Neuron (in vitro differentiated cells): ENCODE measurements around the gene DYNLL2.
"Not testable (repeated sequence)": the region's sequence is repeated elsewhere in the genome, so short reads cannot be mapped to it uniquely, and the experiment has no call there.

Experiments
- H2AFZ ChIP-seq: one replicate; pipeline ENCODE4 v1.6.1; 2013; ENCODE audit warnings: low read depth, mild to moderate bottlenecking, inconsistent platforms, low read length, moderate library complexity
- H3K27me3 ChIP-seq: one replicate; pipeline ENCODE4 v1.6.1; 2013; ENCODE audit warnings: low read length; ENCODE audit not compliant: insufficient read depth
- H3K36me3 ChIP-seq: one replicate; pipeline ENCODE4 v1.6.1; 2013; ENCODE audit warnings: low read length; ENCODE audit not compliant: insufficient read depth
- H3K4me1 ChIP-seq: one replicate; pipeline ENCODE4 v1.6.1; 2013; ENCODE audit warnings: low read length; ENCODE audit not compliant: insufficient read depth
- H3K4me3 ChIP-seq: 2 replicates; pipeline ENCODE4 v1.5.1; 2013; ENCODE audit warnings: mild to moderate bottlenecking, low read length, moderate library complexity
- H3K9me3 ChIP-seq: one replicate; pipeline ENCODE4 v1.6.1; 2013; ENCODE audit warnings: low read length

DYNLL2 gene

DNA sequence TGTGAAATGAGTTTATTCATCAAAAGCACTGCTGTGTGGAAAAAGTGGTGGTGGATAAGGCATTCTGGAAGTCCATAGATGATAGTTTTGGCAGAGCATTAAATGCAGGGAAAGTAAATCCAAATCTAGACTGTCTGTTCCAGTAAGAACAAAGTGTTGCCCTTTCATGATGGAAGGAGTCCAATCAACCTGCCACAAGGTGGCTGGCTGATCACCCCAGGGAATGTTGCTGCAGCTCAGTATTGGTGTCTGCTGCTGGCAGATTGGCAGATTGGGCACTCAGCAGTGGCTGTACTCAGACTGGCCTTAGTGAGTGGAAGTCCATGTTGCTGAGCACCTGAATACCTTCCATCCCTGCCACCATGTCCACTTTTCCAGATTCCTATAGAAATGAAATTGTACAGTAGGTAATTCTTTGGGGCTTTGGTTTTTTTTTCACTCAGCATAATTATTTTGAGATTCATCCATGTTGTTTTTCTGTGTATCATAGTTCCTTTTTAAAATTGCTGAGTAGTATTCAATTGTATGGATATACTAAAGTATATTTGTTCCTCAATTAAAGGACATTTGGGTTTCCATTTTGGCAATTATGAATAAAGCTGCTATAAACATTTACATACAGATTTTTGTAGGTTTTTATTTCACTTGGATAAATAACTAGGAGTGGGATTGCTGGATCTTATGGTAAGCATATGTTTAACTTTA is 14.3 kb downstream of the DYNLL2 start:
- Histone ChIP-seq H3K27me3 (no peaks in the 10 kb centered on the region), H3K4me3 (no peak overlapping the region), H3K9me3 (no peaks in the 10 kb centered on the region), H3K36me3 (peaks cover 22% of the 10 kb centered on the region), H2AFZ (no peak overlapping the region), H3K4me1 (no peaks in the 10 kb centered on the region)

DNA sequence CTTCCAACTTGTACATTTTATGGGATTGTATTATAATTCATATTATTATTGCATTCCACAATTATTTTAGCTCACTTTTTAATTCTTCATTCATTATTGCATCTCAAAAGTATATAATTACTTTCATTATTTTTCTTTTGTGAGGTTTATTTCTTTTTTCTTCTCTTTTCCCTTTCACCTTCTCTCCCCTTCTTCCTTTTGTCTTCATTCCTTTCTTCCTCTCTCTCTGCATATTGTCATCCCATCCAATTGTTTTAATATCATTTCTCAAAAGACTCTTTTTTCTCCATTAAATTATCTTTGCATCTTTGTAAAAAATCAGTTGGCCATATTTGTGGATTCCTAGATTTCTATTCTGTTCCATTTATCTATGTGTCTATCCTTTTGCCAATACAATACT is 17.3 kb downstream of the DYNLL2 start:
- H3K27me3 ChIP-seq: no peaks in the 10 kb centered on the region
- H3K9me3 ChIP-seq: no peaks in the 10 kb centered on the region
- no peak overlapping the region for H2AFZ ChIP-seq
- H3K4me1 ChIP-seq: no peaks in the 10 kb centered on the region
- H3K4me3 ChIP-seq: no peak overlapping the region
- H3K36me3 ChIP-seq: no peaks in the 10 kb centered on the region

DNA sequence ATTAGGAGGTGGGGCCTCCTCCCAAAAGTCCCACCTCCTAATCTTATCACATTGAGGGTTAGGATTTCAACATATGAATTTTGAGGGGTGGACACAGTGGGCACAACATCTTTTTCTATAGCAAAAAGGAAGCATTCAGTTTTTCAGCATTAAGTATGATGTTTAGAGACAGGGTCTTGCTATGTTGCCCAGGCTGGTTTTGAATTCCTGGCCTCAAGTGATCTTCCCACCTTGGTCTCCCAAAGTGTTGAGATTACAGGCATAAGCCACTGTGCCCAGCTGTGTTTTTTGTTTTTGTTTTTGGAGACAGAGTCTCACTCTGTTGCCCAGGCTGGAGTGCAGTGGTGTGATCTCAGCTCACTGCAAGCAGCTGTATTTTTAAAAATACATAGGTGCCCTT is 18.7 kb downstream of the DYNLL2 start:
- H3K27me3 ChIP-seq, H3K4me3 ChIP-seq, H3K36me3 ChIP-seq, H3K9me3 ChIP-seq, H2AFZ ChIP-seq, H3K4me1 ChIP-seq: not testable (repeated sequence)

DNA sequence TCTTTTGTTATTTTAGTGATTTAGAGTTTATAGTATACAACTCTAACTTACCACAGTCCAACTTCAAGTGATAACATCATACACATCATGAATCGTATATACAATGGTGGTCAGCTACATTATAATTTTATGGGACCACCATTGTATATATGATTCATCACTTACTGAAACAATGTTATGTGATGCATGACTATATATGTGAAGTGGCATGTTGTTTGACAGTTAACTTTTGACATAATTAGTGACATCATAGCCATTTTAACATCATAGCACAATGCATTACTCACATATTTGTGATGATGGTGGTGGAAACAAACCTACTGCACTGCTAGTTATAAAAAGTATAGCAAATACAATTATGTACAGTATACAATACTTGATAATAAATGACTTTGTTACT is 21.9 kb downstream of the DYNLL2 start:
- no peaks in the 10 kb centered on the region for H3K4me1 ChIP-seq
- no peaks in the 10 kb centered on the region for H3K27me3 ChIP-seq
- no peaks in the 10 kb centered on the region for H3K36me3 ChIP-seq
- peaks cover 2% of the 10 kb centered on the region for H3K9me3 ChIP-seq
- no peak overlapping the region for H2AFZ ChIP-seq
- no peak overlapping the region for H3K4me3 ChIP-seq

DNA sequence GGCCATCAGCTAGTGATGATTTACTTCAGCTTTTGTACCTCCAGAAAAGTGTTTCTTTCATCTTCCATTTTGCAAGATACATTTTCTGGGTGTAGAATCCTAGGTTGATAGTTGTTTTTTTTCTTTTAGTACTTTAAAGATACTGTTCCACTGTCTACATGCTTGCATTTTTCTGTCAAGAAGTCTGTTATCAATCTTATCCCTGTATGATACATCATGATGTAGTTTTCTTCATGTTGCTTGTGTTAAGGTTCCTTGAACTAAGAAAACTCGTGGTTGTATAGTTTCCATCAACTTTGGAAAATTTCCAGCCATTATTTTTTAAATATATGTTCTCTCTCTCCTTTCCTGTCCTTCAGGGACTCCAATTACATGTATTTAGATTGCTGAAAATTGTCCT is 24.1 kb downstream of the DYNLL2 start:
- Histone ChIP-seq H3K36me3 (no peaks in the 10 kb centered on the region), H3K4me1 (no peaks in the 10 kb centered on the region), H3K9me3 (peaks cover 2% of the 10 kb centered on the region), H3K27me3 (no peaks in the 10 kb centered on the region), H3K4me3 (no peak overlapping the region), H2AFZ (no peak overlapping the region)

DNA sequence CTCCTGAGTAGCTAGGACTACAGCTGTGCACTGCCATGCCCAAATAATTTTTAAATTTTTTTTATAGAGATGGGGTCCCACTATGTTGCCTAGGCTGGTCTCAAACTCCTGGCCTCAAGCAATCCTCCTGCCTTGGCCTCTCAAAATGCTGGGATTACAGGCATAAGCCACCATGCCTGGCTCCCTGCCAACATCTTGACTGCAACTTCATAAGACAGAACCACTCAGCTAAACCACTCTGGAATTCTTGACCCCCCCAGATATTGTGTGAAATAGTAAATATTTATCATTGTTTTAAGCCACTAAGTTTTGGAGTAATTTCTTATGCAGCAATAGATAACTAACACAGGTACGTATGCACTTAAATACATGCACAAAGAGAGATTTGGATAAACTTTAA is 26.0 kb downstream of the DYNLL2 start:
- H3K27me3 ChIP-seq: no peaks in the 10 kb centered on the region
- H3K9me3 ChIP-seq: peaks cover 2% of the 10 kb centered on the region
- H3K4me3 ChIP-seq: no peak overlapping the region
- H3K4me1 ChIP-seq: no peaks in the 10 kb centered on the region
- H2AFZ ChIP-seq: no peak overlapping the region
- no peaks in the 10 kb centered on the region for H3K36me3 ChIP-seq

DNA sequence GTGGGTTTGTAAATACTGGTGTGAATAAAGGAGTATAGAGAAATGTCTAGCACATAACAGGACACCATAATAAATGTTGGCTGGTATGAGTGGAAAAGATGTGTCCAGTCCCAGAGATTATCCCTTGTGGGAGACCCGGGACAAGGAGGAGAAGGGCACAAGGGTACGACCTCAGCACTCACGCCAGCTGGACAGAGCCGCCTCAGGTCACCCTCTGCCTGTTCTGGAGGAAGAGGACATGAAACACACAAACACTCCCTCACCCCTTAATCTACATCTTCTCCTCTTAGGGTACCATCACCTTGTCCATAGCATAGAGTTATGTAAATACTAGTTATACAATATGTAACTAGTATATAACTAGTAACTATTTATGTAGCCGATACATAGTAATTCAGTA is 26.8 kb downstream of the DYNLL2 start:
- Histone ChIP-seq H3K27me3 (peaks cover 7% of the 10 kb centered on the region), H3K4me3 (no peak overlapping the region), H3K36me3 (no peaks in the 10 kb centered on the region), H3K9me3 (peaks cover 2% of the 10 kb centered on the region), H3K4me1 (no peaks in the 10 kb centered on the region), H2AFZ (no peak overlapping the region)

DNA sequence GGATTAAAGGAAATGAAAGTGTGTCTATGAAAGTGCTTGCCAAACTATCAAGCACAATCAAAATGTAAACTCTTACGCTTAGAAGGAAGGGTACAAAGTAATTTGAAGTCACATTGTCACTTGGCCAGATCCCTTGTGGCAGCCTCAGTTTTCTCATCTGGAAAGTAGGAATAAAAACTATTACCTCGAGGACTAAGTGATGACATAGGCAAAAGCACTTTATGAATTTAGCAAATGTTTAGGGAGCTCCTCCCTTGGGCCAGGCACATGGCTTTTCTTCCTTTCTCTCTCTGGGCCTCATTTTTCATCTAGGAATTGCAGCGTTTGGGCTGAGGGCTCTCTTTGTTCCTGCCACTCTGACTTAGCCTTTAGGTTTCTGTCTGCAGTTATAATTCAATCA is 28.5 kb downstream of the DYNLL2 start:
- no peak overlapping the region for H2AFZ ChIP-seq
- H3K9me3 ChIP-seq: peaks cover 2% of the 10 kb centered on the region
- H3K36me3 ChIP-seq: no peaks in the 10 kb centered on the region
- no peaks in the 10 kb centered on the region for H3K4me1 ChIP-seq
- H3K4me3 ChIP-seq: no peak overlapping the region
- peaks cover 8% of the 10 kb centered on the region for H3K27me3 ChIP-seq

DNA sequence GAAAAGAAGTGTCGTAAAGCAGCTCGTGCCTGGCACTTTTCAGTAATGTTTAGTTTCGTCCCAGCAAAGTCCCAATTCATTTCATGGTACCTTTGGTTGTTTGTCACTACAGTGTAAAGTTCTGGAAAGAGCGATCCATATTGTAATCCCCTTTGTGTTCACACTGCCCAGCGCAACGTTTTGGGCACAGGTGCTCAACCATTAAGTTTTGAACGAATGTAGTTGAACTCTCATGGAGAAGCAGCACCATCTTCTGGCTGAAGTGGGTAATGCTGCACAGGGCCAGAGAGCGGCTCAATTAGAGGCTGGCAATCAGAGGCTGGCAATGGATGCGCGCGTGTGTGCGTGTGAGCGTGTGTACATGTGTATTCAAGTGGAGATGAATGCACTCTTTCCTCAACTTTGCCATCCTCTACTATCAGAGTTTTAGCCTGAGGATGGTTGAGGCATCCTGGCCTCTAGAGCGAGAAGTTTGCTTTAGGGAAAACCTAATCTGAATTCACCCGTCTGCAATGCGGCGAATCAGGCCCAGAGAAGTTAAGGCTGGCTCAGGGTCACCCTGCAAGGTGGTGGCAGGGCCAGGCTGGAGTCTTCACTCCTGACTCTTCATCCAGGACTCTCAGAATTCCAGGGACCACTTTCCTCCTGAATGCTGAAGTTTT is 29.9 kb downstream of the DYNLL2 start:
- H3K9me3 ChIP-seq: no peaks in the 10 kb centered on the region
- no peaks in the 10 kb centered on the region for H3K4me1 ChIP-seq
- H3K27me3 ChIP-seq: peaks cover 8% of the 10 kb centered on the region
- H2AFZ ChIP-seq: no peak overlapping the region
- no peak overlapping the region for H3K4me3 ChIP-seq
- H3K36me3 ChIP-seq: no peaks in the 10 kb centered on the region

DNA sequence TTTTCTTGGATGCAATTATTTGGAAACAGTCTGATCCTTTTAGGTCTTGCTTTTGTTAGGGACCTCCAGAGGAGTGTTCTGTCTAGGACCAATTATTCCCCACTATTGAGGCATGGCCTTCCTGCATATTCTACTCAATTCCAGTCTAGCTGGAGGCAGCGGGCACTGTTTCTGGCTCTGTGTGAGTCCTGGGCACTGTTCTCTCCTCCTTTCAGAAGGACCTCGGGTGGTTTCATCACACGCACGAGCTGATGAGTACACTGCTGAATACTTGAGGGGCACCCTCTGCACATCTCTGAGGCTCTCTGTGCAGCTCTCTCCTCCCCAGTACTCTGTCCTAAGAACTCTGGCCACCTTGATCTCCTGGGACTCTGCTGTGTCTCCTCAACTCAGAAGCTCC is 30.7 kb downstream of the DYNLL2 start:
- Histone ChIP-seq H2AFZ (no peak overlapping the region), H3K36me3 (no peaks in the 10 kb centered on the region), H3K9me3 (no peaks in the 10 kb centered on the region), H3K4me1 (no peaks in the 10 kb centered on the region), H3K27me3 (peaks cover 8% of the 10 kb centered on the region), H3K4me3 (no peak overlapping the region)

DNA sequence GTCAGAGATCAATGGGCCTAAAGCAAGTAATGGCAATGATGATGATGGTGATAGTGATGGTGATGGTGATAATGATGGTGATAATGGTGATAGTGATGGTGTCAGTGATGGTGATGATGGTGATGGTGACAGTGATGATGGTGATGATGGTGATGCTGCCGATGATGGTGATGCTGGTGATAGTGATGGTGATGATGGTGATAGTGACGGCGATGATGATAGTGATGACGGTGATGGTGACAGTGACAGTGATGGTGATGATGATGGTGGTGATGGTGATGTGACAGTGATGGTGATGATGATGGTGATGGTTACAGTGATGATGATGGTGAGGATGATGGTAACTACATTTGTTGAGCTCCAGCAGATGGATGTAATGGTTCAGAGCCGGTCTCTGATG is 34.2 kb downstream of the DYNLL2 start:
- H3K36me3 ChIP-seq: no peaks in the 10 kb centered on the region
- H3K27me3 ChIP-seq: peaks cover 10% of the 10 kb centered on the region
- no peak overlapping the region for H3K4me3 ChIP-seq
- no peaks in the 10 kb centered on the region for H3K9me3 ChIP-seq
- no peaks in the 10 kb centered on the region for H3K4me1 ChIP-seq
- H2AFZ ChIP-seq: no peak overlapping the region

DNA sequence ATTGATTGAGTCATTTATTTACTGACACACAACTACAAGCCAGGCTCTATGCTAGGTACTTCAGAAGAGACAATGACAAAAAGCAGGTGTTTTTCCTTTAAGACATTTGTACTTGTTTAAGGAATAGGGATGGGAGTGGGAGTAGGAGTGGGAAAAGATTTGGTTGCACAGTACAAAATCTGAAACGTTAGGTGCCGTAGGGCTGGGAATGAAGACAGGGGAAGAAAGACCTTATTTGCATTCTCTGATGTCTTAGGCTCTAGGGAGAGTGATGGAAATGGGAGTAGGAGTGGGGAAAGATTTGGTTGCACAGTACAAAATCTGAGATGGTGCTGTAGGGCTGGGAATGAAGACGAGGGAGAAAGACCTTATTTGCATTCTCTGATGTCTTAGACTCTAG is 36.3 kb downstream of the DYNLL2 start:
- Histone ChIP-seq H3K9me3 (no peaks in the 10 kb centered on the region), H3K4me3 (no peak overlapping the region)

DNA sequence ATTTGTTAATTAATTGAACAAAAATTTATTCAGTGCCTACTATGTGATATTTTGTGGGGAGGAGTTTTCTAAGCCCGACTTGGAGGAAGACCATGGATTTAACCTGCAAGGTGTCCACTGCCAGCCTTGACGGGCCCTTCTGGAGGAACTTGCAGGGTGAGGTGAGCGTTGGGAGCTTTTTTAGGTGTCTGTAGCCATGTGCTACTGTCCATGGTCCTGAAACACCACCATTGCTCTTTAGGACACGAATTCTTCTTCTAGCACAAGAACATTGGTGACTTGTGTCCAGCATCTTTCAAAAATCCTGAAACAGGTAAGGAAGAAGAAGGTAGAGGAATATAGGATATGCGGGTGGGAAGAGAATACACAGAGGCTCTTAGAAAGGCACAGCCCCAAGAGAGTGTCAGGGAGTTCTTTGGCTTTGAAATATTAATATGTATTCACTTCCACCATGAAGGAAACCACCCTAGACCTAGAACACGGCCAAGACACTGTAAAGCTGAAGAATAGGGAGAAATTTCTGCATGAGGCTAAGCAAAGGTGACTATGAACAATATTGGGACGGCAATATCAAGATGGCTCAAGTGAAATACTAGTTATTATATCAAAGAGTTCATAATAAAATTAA is 37.1 kb downstream of the DYNLL2 start:
- H3K27me3 ChIP-seq: peaks cover 5% of the 10 kb centered on the region
- H3K4me1 ChIP-seq: no peaks in the 10 kb centered on the region
- no peak overlapping the region for H3K4me3 ChIP-seq
- no peaks in the 10 kb centered on the region for H3K9me3 ChIP-seq
- no peak overlapping the region for H2AFZ ChIP-seq
- H3K36me3 ChIP-seq: no peaks in the 10 kb centered on the region

More for the DNA sequence above, 36.3 kb downstream of the DYNLL2 start:
- no peak overlapping the region for H2AFZ ChIP-seq
- no peaks in the 10 kb centered on the region for H3K36me3 ChIP-seq
- H3K4me1 ChIP-seq: no peaks in the 10 kb centered on the region
- peaks cover 11% of the 10 kb centered on the region for H3K27me3 ChIP-seq
